Vagina (tissue), 2 donors: ENCODE measurements around the gene PLEKHJ1. TPM values are rescaled to one million over a fixed set of nuclear protein-coding genes. Genes with fewer than 3 reads are reported as not detected.

Experiments used
- DNase-seq, 2 donors: peaks; one replicate each; pipeline ENCODE4 v3.0.0-alpha.2; 2017; ENCODE audit errors: extremely low spot score in 2 of 2
- H3K27ac ChIP-seq: fragments of 200-600 bp; sonication (generic); one replicate; pipeline ENCODE4 v1.5.1; 2019
- H3K27me3 ChIP-seq: fragments of 200-600 bp; sonication (generic); one replicate; pipeline ENCODE4 v1.5.1; 2019
- H3K36me3 ChIP-seq, 2 donors: fragments of 200-600 bp; sonication (generic); one replicate each; pipeline ENCODE4 v1.5.1; 2017 to 2019
- H3K4me1 ChIP-seq: fragments of 200-600 bp; sonication (generic); one replicate; pipeline ENCODE4 v1.5.1; 2019
- H3K4me3 ChIP-seq, 2 donors: fragments of 200-600 bp; sonication (generic); 1 replicate in 1 of 2; 2 replicates in 1 of 2; pipeline ENCODE4 v1.5.1; 2016 to 2019
- H3K9me3 ChIP-seq: fragments of 200-600 bp; sonication (generic); one replicate; pipeline ENCODE4 v1.5.1; 2019
- POLR2A ChIP-seq, 2 donors: fragments of 450-650 bp; IDR thresholded peaks; one replicate each; pipeline ENCODE4 v1.6.1; 2017; ENCODE audit warnings: antibody characterized with exemption in 2 of 2, mild to moderate bottlenecking in 2 of 2, moderate library complexity in 2 of 2
- POLR2AphosphoS5 ChIP-seq, 2 donors: sonication (generic); formaldehyde crosslinking; IDR thresholded peaks; one replicate each; pipeline ENCODE4 v1.9.0; 2017; ENCODE audit warnings: antibody characterized with exemption in 2 of 2, mild to moderate bottlenecking in 2 of 2, low read depth in 1 of 2; ENCODE audit not compliant: insufficient read depth in 1 of 2
- intact Hi-C: fragments of 100-400 bp; cut with DNase I; formaldehyde crosslinking; loops from one replicate; pipeline ENCODE4 v1.15.1; 2023
- microRNA counts, 2 donors: library from miRNA; unstranded; fragments of <30 nt; microRNA quantifications; one replicate each; lab custom pipeline; 2016 to 2017
- microRNA-seq: library from miRNA; unstranded; fragments of <30 nt; microRNA quantifications from one replicate; pipeline ENCODE4, GENCODE V29; 2017; ENCODE audit warnings: borderline number of aligned reads, borderline replicate concordance
- small RNA-seq: library from RNA; depleted of rRNA; stranded (forward); fragments of <200 nt; gene quantifications from one replicate; pipeline ENCODE3, GENCODE V24; 2016
- total RNA-seq: library from RNA; depleted of rRNA; stranded (reverse); fragments of >200 nt; gene quantifications from one replicate; pipeline ENCODE4 v1.2.3, GENCODE V29; 2016
- TF ChIP-seq, protein P1 (sequence below), 3 experiments: fragments of 450-650 bp in 2 of 3; fragments of 200-600 bp in 1 of 3; sonication (generic) in 1 of 3; IDR thresholded peaks; one replicate each; pipeline ENCODE4 v1.5.1; 2017 to 2019; ENCODE audit warnings: antibody characterized with exemption in 3 of 3, mild to moderate bottlenecking in 2 of 3, moderate library complexity in 2 of 3

PLEKHJ1 gene
- total RNA-seq, 1 donor from 2014 or later = 30.7 TPM

DNA sequence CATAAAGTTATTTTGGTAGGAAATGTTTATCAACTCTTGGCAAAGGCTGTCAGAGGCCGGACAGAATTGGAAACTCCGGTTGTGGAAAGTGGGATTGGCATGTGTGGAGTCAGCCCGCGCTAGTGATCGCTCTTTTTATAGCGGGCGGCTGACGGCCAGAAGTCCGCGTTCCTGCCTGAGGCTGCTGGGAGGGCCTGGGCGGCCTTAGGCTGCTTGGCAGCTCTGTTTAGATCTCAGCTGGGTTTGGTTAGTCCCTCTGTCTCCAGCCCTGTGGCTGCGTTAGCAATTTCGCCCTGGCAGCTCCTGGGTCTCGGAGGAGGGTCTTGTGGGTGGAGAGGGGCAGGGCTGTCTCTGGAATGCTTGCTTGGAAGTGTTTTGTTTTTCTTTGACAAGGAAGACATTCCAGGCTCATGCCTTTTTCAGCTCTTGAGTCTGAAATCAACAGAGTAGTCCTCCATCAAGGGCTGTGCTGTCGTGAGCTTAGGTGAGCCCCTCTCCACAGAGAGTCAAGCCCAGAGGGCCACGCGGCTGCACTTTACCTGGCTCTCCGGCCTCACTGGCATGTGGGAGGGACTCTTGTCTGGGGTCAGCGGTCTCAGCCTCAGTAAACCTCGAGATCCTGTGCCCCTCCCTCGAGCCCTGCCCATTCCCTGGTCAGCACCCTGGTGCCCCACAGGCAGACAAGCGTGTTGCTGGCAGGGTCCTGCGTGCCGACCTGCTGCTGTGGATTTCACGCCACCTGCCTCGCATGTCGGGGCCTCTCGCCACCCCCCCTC lies 49.9 kb downstream of the PLEKHJ1 start:
- Histone ChIP-seq H3K9me3 (no peaks in the 10 kb centered on the region), H3K36me3 (peaks cover 0 to 5% of the 10 kb centered on the region in 2 donors), H3K27ac (peak overlapping the region; percentile 51), H3K4me3 (peak overlapping the region in 1 of 2 donors; percentile 6), H3K4me1 (peaks cover 43% of the 10 kb centered on the region), H3K27me3 (no peaks in the 10 kb centered on the region)
- TF ChIP-seq POLR2A (IDR thresholded peaks at IDR 0.05) = no peak
- TF ChIP-seq, protein P1, sequence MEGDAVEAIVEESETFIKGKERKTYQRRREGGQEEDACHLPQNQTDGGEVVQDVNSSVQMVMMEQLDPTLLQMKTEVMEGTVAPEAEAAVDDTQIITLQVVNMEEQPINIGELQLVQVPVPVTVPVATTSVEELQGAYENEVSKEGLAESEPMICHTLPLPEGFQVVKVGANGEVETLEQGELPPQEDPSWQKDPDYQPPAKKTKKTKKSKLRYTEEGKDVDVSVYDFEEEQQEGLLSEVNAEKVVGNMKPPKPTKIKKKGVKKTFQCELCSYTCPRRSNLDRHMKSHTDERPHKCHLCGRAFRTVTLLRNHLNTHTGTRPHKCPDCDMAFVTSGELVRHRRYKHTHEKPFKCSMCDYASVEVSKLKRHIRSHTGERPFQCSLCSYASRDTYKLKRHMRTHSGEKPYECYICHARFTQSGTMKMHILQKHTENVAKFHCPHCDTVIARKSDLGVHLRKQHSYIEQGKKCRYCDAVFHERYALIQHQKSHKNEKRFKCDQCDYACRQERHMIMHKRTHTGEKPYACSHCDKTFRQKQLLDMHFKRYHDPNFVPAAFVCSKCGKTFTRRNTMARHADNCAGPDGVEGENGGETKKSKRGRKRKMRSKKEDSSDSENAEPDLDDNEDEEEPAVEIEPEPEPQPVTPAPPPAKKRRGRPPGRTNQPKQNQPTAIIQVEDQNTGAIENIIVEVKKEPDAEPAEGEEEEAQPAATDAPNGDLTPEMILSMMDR (IDR thresholded peaks at IDR 0.05) = no peak
- peak; percentile 85 to 89 for TF ChIP-seq POLR2AphosphoS5 (IDR thresholded peaks at IDR 0.05; ENCODE audit: insufficient read depth in 1 of 2, low read depth in 1 of 2)
- intact Hi-C loops = no loop called here
- no peak for DNase-seq

DNA sequence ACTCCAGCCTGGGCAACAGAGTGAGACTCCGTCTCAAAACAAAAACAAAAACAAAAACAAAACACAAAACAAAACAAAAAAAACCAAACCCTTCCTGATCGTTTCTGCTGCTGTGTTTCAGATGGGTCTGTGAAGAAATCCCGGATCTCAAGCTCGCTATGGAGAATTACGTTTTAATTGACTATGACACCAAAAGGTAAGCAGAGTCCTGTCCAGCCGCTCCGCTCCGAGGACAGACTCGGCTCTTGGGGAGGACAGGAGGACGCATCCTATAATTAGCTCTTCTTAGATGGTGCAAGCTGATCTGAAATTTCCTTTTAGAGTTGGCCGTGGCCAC lies 50.4 kb downstream of the PLEKHJ1 start:
- intact Hi-C loops = no loop called here
- peaks cover 49% of the 10 kb centered on the region for H3K4me1 ChIP-seq
- H3K27me3 ChIP-seq = no peaks in the 10 kb centered on the region
- no peaks in the 10 kb centered on the region for H3K9me3 ChIP-seq
- peak overlapping the region in 1 of 2 donors; percentile 6 for H3K4me3 ChIP-seq
- DNase-seq = no peak
- H3K36me3 ChIP-seq = peaks cover 0 to 4% of the 10 kb centered on the region in 2 donors
- peak overlapping the region; percentile 51 for H3K27ac ChIP-seq
- TF ChIP-seq, protein P1 (IDR thresholded peaks at IDR 0.05) = no peak
- no peak for TF ChIP-seq POLR2AphosphoS5 (IDR thresholded peaks at IDR 0.05; ENCODE audit: insufficient read depth in 1 of 2, low read depth in 1 of 2)
- TF ChIP-seq POLR2A (IDR thresholded peaks at IDR 0.05) = no peak

DNA sequence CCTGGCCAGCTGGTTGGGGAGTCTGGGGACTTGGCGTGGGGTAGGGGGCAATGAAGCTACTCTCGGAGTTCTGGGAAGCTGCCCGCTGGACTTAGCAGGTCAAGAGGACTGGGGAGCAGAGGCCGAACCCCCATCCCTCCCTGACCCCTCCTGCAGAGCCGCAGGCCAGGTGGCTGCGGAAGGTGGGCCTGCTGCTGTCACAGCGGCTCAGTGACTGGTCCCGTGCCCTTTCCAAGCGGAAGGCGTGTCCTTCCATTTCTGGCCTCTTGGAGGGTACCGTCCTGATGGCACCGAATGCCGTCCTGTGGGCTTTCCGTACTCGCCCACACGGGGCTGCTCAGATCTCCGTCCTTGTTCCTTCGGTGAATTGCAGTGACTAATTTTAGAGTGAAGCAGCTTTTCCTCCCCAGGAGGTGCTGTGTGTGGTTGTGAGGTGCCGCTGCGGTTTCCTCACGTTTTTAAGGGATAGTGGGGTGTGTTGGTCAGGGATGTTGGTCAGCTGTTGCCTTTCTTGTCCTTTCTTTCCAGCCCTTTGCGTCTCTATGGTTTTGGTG lies 51.6 kb downstream of the PLEKHJ1 start:
- H3K4me3 ChIP-seq = no peak overlapping the region
- no peak for TF ChIP-seq POLR2AphosphoS5 (IDR thresholded peaks at IDR 0.05; ENCODE audit: insufficient read depth in 1 of 2, low read depth in 1 of 2)
- TF ChIP-seq, protein P1 (IDR thresholded peaks at IDR 0.05) = no peak
- TF ChIP-seq POLR2A (IDR thresholded peaks at IDR 0.05) = no peak
- intact Hi-C loops = no loop called here

More for the DNA sequence above, 51.6 kb downstream of the PLEKHJ1 start:
- Histone ChIP-seq H3K36me3 (peaks cover 0 to 4% of the 10 kb centered on the region in 2 donors), H3K27ac (no peak overlapping the region), H3K4me1 (peaks cover 49% of the 10 kb centered on the region), H3K9me3 (no peaks in the 10 kb centered on the region), H3K27me3 (no peaks in the 10 kb centered on the region)
- DNase-seq = no peak

MicroRNAs encoded within 50 kb of the gene (microRNA counts, 767-probe panel; counts per million panel counts)
- 238 to 261 counts per million in 2 donors for microRNA hsa-miR-1227 (lab: Ali Mortazavi, UCI)

Small RNA genes within 50 kb of the gene (microRNA-seq; reads per million reads assigned to microRNA genes)
- gene MIR1227 = 1.9 reads per million
- gene MIR4321 = not detected

Small RNA genes within 50 kb of the gene (small RNA-seq; reads per million reads assigned to genes)
- not detected for gene MIR1227

Other genes with a start within 250 kb of the PLEKHJ1 start
- gene BTBD2, start 220.6 kb downstream of the PLEKHJ1 start, total RNA-seq = 81.5 TPM
- gene MKNK2, start 185.1 kb downstream of the PLEKHJ1 start, total RNA-seq = 185 TPM
- 50.6 TPM for gene MOB3A, start 140.0 kb downstream of the PLEKHJ1 start, total RNA-seq
- 7.9 TPM for gene IZUMO4, start 139.4 kb downstream of the PLEKHJ1 start, total RNA-seq
- gene AP3D1, start 84.8 kb downstream of the PLEKHJ1 start, total RNA-seq = 62.9 TPM
- 13.0 TPM for gene DOT1L, start 72.4 kb downstream of the PLEKHJ1 start, total RNA-seq
- gene SF3A2, start 495 bp upstream of the PLEKHJ1 start, total RNA-seq = 71.2 TPM
- gene AMH, start 13.0 kb upstream of the PLEKHJ1 start, total RNA-seq = 2.7 TPM
- gene JSRP1, start 20.1 kb upstream of the PLEKHJ1 start, total RNA-seq = not detected
- gene PEAK3, start 45.8 kb upstream of the PLEKHJ1 start, total RNA-seq = 2.0 TPM
- not detected for gene LINGO3, start 71.8 kb upstream of the PLEKHJ1 start, total RNA-seq
- 135 TPM for gene LSM7, start 92.3 kb upstream of the PLEKHJ1 start, total RNA-seq
- gene SPPL2B, start 92.4 kb upstream of the PLEKHJ1 start, total RNA-seq = 54.3 TPM
- gene TMPRSS9, start 123.9 kb upstream of the PLEKHJ1 start, total RNA-seq = not detected
- gene TIMM13, start 191.3 kb upstream of the PLEKHJ1 start, total RNA-seq = 20.9 TPM
- 41.0 TPM for gene LMNB2, start 220.6 kb upstream of the PLEKHJ1 start, total RNA-seq
- 181 TPM for gene GADD45B, start 239.8 kb upstream of the PLEKHJ1 start, total RNA-seq